A673 (cell line): ENCODE measurements around the gene PRTFDC1.

Experiments
- CTCF ChIP-seq: fragments of 300-800, 200-600 bp; sonication (generic); conservative IDR thresholded peaks from 2 replicates; pipeline ENCODE4 v1.5.1; 2017; ENCODE audit warnings: low read depth, mild to moderate bottlenecking, antibody characterized with exemption, low read length, moderate library complexity, mixed read lengths
- EZH2 ChIP-seq: fragments of 200-600 bp; sonication (generic); IDR thresholded peaks from 2 replicates; pipeline ENCODE4 v1.6.1; 2017; ENCODE audit warnings: borderline replicate concordance, low read depth, mild to moderate bottlenecking, mixed read lengths, antibody characterized with exemption, low read length; ENCODE audit not compliant: poor library complexity, severe bottlenecking

DNA sequence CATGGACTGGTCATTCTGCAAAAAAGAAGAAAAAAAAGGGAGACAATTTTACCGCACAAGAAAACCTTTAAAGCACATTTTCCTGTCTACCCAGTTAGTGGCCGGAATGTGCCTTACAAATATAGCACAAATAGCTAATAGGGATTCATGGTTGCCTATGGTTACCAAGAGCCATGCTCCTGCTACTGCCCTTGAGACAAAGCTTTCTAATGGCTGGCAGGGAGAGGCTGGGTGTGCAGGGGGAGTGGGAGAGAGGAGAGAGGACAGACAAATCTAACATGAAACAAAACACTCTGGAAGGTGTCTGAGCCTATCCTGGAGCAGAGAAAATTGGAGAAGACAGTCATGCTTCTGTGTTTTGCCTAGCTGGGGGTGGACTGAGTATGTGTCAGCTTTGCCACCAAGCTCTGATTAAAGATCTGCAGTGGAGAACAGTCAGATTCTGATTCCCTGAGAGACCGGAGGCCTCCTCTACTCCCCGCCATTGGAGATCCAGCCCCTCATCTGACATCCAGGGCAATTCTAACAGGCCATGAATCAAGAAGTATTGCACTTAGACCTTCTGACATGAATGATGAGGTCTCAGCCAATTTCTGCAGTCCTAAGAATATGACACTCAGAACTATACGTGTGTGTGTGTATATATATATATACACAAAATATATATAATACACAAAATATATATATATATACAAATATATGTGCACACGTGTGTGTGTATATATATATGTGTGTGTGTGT is 80.2 kb downstream of the PRTFDC1 start:
- no peak for TF ChIP-seq CTCF
- no peak for TF ChIP-seq EZH2
